Measurements from ENCODE around the gene DCAF8.

The DCAF8 gene

GRCh38 chr1:160171354-160171753, 91.0 kb downstream of the DCAF8 start:
- no peak for DNase-seq (ENCODE audit: low spot score)

- DNase-seq (ENCODE audit: low spot score), result no peak
Measured at GRCh38 chr1:160169553-160170399, 92.6 kb downstream of the DCAF8 start.

- DNase-seq (ENCODE audit: low spot score), result no peak
Measured at GRCh38 chr1:160168609-160169369, 93.6 kb downstream of the DCAF8 start.

GRCh38 chr1:160168016-160168415, 94.3 kb downstream of the DCAF8 start:
- DNase-seq (ENCODE audit: low spot score), result no peak

- no peak for DNase-seq (ENCODE audit: low spot score)
Measured at GRCh38 chr1:160167580-160167979, 94.8 kb downstream of the DCAF8 start.

GRCh38 chr1:160167056-160167455, 95.3 kb downstream of the DCAF8 start:
- no peak for DNase-seq (ENCODE audit: low spot score)

GRCh38 chr1:160166166-160166868, 96.0 kb downstream of the DCAF8 start:
- DNase-seq (ENCODE audit: low spot score), result no peak
